ENCODE measurements around the gene TEX53. TPM values are rescaled to one million over a fixed set of nuclear protein-coding genes. Genes with fewer than 3 reads are reported as not detected.

Gene TEX53
- total RNA-seq, 1 donor from 2014 or later: not detected

- Histone ChIP-seq H3K4me1 (peaks cover 0 to 3% of the 10 kb centered on the region in 2 donors), H3K36me3 (peaks cover 27 to 33% of the 10 kb centered on the region in 2 donors), H3K27me3 (no peaks in the 10 kb centered on the region), H3K27ac (no peak overlapping the region), H3K9me3 (no peaks in the 10 kb centered on the region), H3K4me3 (no peak overlapping the region)
- intact Hi-C loops (cut with DNase I): no loop called here
- TF ChIP-seq, protein P1, sequence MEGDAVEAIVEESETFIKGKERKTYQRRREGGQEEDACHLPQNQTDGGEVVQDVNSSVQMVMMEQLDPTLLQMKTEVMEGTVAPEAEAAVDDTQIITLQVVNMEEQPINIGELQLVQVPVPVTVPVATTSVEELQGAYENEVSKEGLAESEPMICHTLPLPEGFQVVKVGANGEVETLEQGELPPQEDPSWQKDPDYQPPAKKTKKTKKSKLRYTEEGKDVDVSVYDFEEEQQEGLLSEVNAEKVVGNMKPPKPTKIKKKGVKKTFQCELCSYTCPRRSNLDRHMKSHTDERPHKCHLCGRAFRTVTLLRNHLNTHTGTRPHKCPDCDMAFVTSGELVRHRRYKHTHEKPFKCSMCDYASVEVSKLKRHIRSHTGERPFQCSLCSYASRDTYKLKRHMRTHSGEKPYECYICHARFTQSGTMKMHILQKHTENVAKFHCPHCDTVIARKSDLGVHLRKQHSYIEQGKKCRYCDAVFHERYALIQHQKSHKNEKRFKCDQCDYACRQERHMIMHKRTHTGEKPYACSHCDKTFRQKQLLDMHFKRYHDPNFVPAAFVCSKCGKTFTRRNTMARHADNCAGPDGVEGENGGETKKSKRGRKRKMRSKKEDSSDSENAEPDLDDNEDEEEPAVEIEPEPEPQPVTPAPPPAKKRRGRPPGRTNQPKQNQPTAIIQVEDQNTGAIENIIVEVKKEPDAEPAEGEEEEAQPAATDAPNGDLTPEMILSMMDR (IDR thresholded peaks at IDR 0.05): no peak
- no peak for DNase-seq (ENCODE audit: low spot score in 2 of 2)
Measured at GRCh38 chr9:114624677-114625076, 32.9 kb downstream of the TEX53 start.

- TF ChIP-seq, protein P1 (IDR thresholded peaks at IDR 0.05): no peak
- intact Hi-C loops (cut with DNase I): no loop called here
- Histone ChIP-seq H3K4me3 (no peak overlapping the region), H3K27me3 (no peaks in the 10 kb centered on the region), H3K9me3 (no peaks in the 10 kb centered on the region), H3K36me3 (peaks cover 3 to 7% of the 10 kb centered on the region in 2 donors), H3K4me1 (peaks cover 0 to 3% of the 10 kb centered on the region in 2 donors), H3K27ac (no peak overlapping the region)
- no peak for DNase-seq (ENCODE audit: low spot score in 2 of 2)
Measured at GRCh38 chr9:114621975-114622609, 35.5 kb downstream of the TEX53 start.

DNA sequence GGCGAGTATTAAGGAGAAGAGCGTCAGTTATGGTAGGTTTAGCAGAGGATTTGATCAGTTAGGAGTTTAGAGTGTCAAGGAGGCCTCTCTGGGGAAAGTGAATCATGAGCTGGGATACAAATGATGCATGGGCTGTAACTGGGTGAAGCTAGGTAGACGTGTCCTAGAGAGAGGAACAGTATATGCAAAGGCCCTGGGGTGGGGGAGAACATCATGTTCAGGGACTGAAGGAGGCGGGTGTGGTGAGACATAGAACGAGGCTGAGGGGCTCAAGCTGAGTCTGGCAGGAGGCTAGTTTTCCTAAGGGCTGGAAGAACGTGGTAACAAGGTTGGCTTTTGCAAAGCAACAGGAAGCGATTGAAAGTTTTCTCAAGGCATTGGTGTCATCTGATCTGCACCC lies 36.0 kb downstream of the TEX53 start:
- TF ChIP-seq, protein P1 (IDR thresholded peaks at IDR 0.05): no peak
- no peak overlapping the region for H3K27ac ChIP-seq
- peaks cover 1 to 2% of the 10 kb centered on the region in 2 donors for H3K36me3 ChIP-seq
- H3K9me3 ChIP-seq: no peaks in the 10 kb centered on the region
- no peak overlapping the region for H3K4me3 ChIP-seq
- no peak for DNase-seq (ENCODE audit: low spot score in 2 of 2)
- intact Hi-C loops (cut with DNase I): no loop called here
- peaks cover 0 to 7% of the 10 kb centered on the region in 2 donors for H3K4me1 ChIP-seq
- no peaks in the 10 kb centered on the region for H3K27me3 ChIP-seq

DNA sequence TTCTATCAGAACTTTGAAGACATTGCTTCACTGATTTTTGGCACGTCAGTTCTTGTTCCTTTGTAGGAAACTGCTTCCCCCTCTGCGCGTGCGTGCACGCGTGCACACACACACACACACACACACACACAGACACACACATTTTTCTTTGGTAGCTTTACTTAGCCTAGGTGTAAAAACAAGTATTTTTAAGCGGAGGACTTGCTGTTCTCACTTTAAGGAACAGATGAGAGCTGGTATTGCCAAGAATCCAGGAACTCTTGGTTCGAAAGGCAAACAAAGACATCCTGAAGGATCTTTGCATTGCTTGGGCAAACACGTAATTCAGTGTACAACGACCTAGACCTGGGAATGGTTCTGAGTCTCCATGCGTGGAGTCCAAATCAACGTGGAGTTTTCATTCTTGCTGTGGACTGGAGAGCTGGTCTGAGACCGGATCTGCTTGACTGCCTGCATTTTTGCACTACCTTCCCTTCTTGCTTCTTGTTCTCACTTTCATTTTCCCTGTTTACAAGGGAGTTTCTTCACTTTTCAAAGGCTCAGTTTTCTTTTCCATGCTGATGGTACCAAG lies 38.3 kb downstream of the TEX53 start:
- peaks cover 0 to 7% of the 10 kb centered on the region in 2 donors for H3K4me1 ChIP-seq
- H3K27ac ChIP-seq: peak overlapping the region in 1 of 2 donors; percentile 20
- no peaks in the 10 kb centered on the region for H3K9me3 ChIP-seq
- H3K4me3 ChIP-seq: peak overlapping the region in 1 of 2 donors; percentile 22
- intact Hi-C loops (cut with DNase I): no loop called here
- TF ChIP-seq, protein P1 (IDR thresholded peaks at IDR 0.05): no peak
- no peaks in the 10 kb centered on the region for H3K27me3 ChIP-seq
- DNase-seq (ENCODE audit: low spot score in 2 of 2): no peak
- no peaks in the 10 kb centered on the region for H3K36me3 ChIP-seq

- peaks cover 4 to 16% of the 10 kb centered on the region in 2 donors for H3K4me1 ChIP-seq
- no peak overlapping the region for H3K4me3 ChIP-seq
- no peaks in the 10 kb centered on the region for H3K36me3 ChIP-seq
- DNase-seq (ENCODE audit: low spot score in 2 of 2): peak; percentile 26 to 76
- H3K27ac ChIP-seq: peak overlapping the region; percentile 31 to 34
- TF ChIP-seq, protein P1 (IDR thresholded peaks at IDR 0.05): no peak
- no peaks in the 10 kb centered on the region for H3K9me3 ChIP-seq
- no peaks in the 10 kb centered on the region for H3K27me3 ChIP-seq
- intact Hi-C loops (cut with DNase I): no loop called here
Measured at GRCh38 chr9:114616684-114617520, 40.7 kb downstream of the TEX53 start.
